ENCODE measurements around the gene PTGFRN. TPM values are rescaled to one million over a fixed set of nuclear protein-coding genes. Genes with fewer than 3 reads are reported as not detected.

The PTGFRN gene
- total RNA-seq, 2 donors from 2014 or later: 41.6 to 43.2 TPM

DNA sequence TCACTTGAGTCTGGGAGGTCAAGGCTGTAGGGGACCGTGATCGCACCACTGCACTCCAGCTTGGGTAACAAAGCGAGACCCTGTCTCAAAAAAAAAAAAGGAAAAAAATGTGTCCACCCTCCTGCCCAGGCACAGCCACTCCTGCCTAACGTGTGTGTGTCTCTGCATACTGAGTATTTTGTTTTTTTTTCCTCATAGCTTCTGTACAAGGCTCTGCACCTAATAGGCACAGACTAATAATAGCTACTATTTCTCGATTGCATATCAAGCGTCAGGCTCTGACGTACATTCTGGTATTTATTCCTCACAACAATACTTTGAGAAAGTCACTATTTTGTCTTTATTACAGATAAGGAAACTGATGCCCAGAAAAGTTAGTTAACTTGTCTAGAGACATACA lies 5.0 kb downstream of the PTGFRN start:
- TF ChIP-seq, protein P1, sequence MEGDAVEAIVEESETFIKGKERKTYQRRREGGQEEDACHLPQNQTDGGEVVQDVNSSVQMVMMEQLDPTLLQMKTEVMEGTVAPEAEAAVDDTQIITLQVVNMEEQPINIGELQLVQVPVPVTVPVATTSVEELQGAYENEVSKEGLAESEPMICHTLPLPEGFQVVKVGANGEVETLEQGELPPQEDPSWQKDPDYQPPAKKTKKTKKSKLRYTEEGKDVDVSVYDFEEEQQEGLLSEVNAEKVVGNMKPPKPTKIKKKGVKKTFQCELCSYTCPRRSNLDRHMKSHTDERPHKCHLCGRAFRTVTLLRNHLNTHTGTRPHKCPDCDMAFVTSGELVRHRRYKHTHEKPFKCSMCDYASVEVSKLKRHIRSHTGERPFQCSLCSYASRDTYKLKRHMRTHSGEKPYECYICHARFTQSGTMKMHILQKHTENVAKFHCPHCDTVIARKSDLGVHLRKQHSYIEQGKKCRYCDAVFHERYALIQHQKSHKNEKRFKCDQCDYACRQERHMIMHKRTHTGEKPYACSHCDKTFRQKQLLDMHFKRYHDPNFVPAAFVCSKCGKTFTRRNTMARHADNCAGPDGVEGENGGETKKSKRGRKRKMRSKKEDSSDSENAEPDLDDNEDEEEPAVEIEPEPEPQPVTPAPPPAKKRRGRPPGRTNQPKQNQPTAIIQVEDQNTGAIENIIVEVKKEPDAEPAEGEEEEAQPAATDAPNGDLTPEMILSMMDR (conservative IDR thresholded peaks at IDR 0.05): no peak
- Histone ChIP-seq H3K9ac (ENCODE audit: extremely low read depth, low read length, poor library complexity, severe bottlenecking) (no peak overlapping the region), H3K27me3 (ENCODE audit: control insufficient read depth, insufficient read depth, low read length, poor library complexity, severe bottlenecking) (no peaks in the 10 kb centered on the region), H3K36me3 (ENCODE audit: control insufficient read depth, insufficient read depth, low read length) (peaks cover 5% of the 10 kb centered on the region), H3K4me3 (ENCODE audit: low read length) (no peak overlapping the region), H3K27ac (ENCODE audit: low read depth, low read length) (no peak overlapping the region), H3K9me3 (ENCODE audit: control insufficient read depth, low read length) (no peaks in the 10 kb centered on the region), H3K4me1 (ENCODE audit: control insufficient read depth, insufficient read depth, low read length) (peaks cover 6% of the 10 kb centered on the region)
- Mint-ChIP-seq H3K9me3 (no peaks in the 10 kb centered on the region), H3K27ac (no peak overlapping the region), H3K27me3 (ENCODE audit: insufficient read depth) (no peaks in the 10 kb centered on the region), H3K4me1 (peaks cover 9% of the 10 kb centered on the region), H3K36me3 (ENCODE audit: low read depth) (no peaks in the 10 kb centered on the region), H3K4me3 (no peak overlapping the region)
- 95 to 96% methylated on average over 6 to 7 of the region's 7 CpGs for WGBS, 2 experiments (ENCODE audit: insufficient coverage in 1 of 2, insufficient read length in 1 of 2)
- no peak for DNase-seq

DNA sequence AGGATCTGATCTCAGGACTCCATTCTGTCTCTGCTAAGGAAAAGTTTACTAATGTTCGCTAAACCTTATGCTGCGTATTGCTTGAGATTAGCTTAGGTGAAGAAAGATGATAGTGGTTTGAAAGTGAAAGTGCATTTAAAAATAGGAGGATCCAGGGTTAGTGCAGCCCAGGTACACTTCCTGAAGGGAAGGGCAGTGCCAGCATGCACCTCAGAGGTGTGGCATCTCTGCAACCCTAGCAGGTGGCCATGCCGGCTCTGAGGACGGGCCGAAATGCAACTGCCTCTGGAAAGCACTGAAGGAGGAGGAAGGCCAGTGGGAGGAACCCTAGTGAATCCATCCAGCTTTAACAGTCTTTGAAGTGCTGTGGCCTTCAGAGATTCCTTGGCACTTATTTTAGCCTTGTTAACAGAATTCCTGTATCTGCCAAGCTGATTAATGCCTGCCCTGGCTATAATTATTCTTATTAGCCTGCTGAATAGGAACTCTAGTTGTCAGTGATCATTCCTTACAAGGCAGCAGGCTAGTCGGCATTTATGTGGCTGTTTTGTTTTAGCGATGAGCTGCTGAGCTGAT lies 5.5 kb downstream of the PTGFRN start:
- no peaks in the 10 kb centered on the region for H3K27me3 ChIP-seq (ENCODE audit: control insufficient read depth, insufficient read depth, low read length, poor library complexity, severe bottlenecking)
- H3K4me3 ChIP-seq (ENCODE audit: low read length): no peak overlapping the region
- 91 to 98% methylated on average over 7 of the region's 7 CpGs for WGBS, 2 experiments (ENCODE audit: insufficient coverage in 1 of 2, insufficient read length in 1 of 2)
- Mint-ChIP-seq H3K4me3 (no peak overlapping the region), H3K4me1 (peaks cover 12% of the 10 kb centered on the region), H3K27ac (no peak overlapping the region), H3K9me3 (no peaks in the 10 kb centered on the region), H3K36me3 (ENCODE audit: low read depth) (no peaks in the 10 kb centered on the region), H3K27me3 (ENCODE audit: insufficient read depth) (no peaks in the 10 kb centered on the region)
- peaks cover 5% of the 10 kb centered on the region for H3K36me3 ChIP-seq (ENCODE audit: control insufficient read depth, insufficient read depth, low read length)
- TF ChIP-seq, protein P1 (conservative IDR thresholded peaks at IDR 0.05): no peak
- H3K9ac ChIP-seq (ENCODE audit: extremely low read depth, low read length, poor library complexity, severe bottlenecking): no peak overlapping the region
- peaks cover 6% of the 10 kb centered on the region for H3K4me1 ChIP-seq (ENCODE audit: control insufficient read depth, insufficient read depth, low read length)
- H3K9me3 ChIP-seq (ENCODE audit: control insufficient read depth, low read length): no peaks in the 10 kb centered on the region
- no peak overlapping the region for H3K27ac ChIP-seq (ENCODE audit: low read depth, low read length)
- DNase-seq: no peak

DNA sequence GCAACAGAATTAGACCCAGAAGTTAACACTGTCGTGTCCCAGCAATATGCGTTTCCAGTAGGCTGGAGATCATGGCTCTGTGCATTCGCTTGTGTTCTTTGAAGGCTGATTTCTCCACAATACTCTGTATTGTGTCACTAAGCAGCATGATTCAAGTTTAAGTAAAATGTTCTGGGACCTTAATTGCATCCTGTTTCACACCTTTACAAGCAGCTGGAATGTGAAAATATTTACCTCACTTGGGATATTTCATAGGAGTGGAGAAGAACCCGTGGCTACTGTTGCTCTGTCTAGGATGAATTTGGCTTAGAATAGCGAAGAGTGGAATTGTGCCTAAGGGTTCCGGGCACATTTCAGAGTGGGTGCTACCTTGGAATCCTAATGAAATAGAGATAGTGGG lies 6.3 kb downstream of the PTGFRN start:
- Histone ChIP-seq H3K36me3 (ENCODE audit: control insufficient read depth, insufficient read depth, low read length) (peaks cover 5% of the 10 kb centered on the region), H3K4me3 (ENCODE audit: low read length) (no peak overlapping the region), H3K9me3 (ENCODE audit: control insufficient read depth, low read length) (no peaks in the 10 kb centered on the region), H3K4me1 (ENCODE audit: control insufficient read depth, insufficient read depth, low read length) (peaks cover 6% of the 10 kb centered on the region), H3K9ac (ENCODE audit: extremely low read depth, low read length, poor library complexity, severe bottlenecking) (no peak overlapping the region), H3K27me3 (ENCODE audit: control insufficient read depth, insufficient read depth, low read length, poor library complexity, severe bottlenecking) (no peaks in the 10 kb centered on the region), H3K27ac (ENCODE audit: low read depth, low read length) (no peak overlapping the region)
- TF ChIP-seq, protein P1 (conservative IDR thresholded peaks at IDR 0.05): no peak
- H3K9me3 Mint-ChIP-seq: no peaks in the 10 kb centered on the region
- no peak overlapping the region for H3K27ac Mint-ChIP-seq
- H3K4me1 Mint-ChIP-seq: peaks cover 12% of the 10 kb centered on the region
- H3K27me3 Mint-ChIP-seq (ENCODE audit: insufficient read depth): no peaks in the 10 kb centered on the region
- WGBS, 2 experiments (ENCODE audit: insufficient coverage in 1 of 2, insufficient read length in 1 of 2): 92 to 96% methylated on average over 6 of the region's 6 CpGs
- no peak overlapping the region for H3K4me3 Mint-ChIP-seq
- H3K36me3 Mint-ChIP-seq (ENCODE audit: low read depth): no peaks in the 10 kb centered on the region
- no peak for DNase-seq
